Measurements from ENCODE around the gene PRDM7.
"Not testable (repeated sequence)": the region's sequence is repeated elsewhere in the genome, so short reads cannot be mapped to it uniquely, and the experiment has no call there.

The PRDM7 gene

DNA sequence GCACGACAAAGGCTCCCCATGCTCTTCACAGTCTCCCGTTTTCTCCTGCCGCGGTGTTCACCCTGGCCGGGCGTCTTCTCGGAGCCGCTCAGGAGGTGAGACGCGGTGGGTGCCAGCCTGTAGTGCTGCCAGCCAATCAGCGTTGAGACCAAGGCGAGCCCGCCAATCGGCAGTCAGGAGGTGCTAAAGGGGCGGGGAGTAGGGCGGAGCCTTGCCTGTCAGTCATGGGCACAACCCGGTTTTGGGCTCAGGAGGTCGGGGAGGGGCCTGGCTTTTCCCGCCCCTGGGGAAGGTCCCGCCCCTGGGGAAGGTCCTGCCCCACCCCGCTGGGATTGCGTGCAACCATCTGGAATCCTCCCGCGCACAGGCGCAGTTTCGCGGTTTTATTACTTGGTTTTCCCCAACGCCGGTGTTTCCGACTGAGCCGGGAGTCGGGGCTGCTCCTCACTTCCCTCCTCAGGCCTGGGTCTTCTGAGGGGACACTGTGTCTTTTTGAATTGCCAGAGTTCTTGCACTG is at the start of gene PRDM7:
Gene PRDM7 (minus strand): TSS at position 92 of the 517 bp plus-strand sequence. CDS start 1,421 bp downstream, outside the sequence.
- DNase-seq (ENCODE audit: extremely low read depth in 1 of 2, low read depth in 1 of 2): peak; percentile 85 to 92

DNA sequence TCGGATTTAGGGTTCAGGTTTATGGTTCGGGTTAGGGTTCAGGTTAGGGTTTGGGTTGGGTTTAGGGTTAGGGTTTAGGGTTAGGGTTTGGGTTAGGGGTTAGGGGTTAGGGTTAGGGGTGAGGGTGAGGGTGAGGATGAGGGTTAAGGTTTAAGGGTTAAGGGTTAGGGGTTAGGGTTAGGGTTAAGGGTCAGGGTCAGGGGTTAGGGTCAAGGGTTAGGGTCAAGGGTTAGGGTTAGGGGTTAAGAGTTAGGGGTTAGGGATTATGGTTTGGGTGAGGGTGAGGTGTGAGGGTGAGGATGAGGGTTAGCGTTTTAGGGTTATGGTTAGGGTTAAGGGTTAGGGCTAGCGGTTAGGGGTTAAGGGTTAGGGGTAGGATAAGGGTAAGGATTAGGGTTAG is 44.7 kb upstream of the PRDM7 start:
- not testable (repeated sequence) for DNase-seq (ENCODE audit: extremely low read depth in 1 of 2, low read depth in 1 of 2)

GRCh38 chr16:90107617-90108016 is 30.5 kb upstream of the PRDM7 start:
- not testable (repeated sequence) for DNase-seq (ENCODE audit: extremely low read depth in 1 of 2, low read depth in 1 of 2)

GRCh38 chr16:90107060-90107459 is 29.9 kb upstream of the PRDM7 start:
- DNase-seq (ENCODE audit: extremely low read depth in 1 of 2, low read depth in 1 of 2): not testable (repeated sequence)

- peak in 1 of 2 donors; percentile 44 for DNase-seq (ENCODE audit: extremely low read depth in 1 of 2, low read depth in 1 of 2)
These were observed 29.1 kb upstream of the PRDM7 start for GRCh38 chr16:90106271-90106670.

DNA sequence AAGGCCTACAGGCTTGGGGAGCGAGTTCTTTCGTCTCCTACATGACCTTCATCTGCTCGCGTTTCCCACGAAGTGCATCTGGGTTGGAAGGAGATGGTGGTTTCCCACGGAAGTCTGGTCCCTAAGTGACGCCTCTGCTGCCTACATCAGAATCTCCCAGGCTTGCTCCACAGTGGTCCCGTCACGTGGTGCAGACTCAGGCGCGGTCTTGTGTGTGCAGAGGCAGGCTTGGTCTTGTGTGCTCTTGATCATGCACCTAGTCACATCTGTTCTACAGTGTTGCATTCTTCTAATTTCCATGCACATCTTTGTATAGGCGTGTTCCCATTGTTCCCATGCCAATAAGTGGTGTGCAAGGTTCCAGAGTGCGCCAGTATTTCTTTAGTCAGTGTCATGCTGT is 27.6 kb upstream of the PRDM7 start:
- not testable (repeated sequence) for DNase-seq (ENCODE audit: extremely low read depth in 1 of 2, low read depth in 1 of 2)

DNA sequence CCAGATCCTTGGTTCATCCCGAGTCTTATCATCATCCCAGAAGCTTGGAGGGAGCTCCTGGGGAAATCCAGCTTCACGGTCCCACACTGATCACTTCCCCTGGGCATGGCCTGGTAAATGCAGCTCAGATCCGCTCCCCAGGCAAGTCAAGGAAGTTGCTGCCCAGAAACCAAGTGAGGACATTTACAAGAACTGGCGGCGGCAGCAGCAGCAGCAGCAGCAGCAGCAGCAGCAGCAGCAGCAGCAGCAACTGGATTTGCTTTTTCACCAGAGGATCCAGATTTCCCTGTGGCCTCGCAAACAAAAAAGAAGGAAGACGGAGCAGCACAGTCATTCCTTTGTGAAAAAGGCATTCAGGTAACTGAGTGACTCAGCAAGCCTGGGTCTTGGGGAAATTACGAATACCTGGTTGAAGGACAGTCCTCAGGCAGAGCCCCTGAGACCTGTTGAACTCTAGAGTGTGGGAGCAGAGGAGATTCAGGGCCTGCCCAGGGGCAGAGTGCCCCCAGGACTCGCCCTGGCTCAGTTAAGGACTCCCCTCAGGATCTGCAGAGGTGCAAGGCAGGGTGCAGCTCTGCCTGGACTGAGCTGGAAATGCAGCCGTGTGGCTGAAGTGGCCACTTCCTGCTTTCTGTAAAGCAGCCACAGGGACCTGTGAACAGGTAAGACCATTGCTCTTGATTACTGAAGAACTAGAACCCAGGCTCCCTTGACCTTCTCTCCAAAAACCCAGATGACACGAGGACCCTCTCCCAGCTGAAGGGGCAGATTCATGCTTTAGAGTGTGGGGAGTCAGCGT is 25.2 kb upstream of the PRDM7 start:
- DNase-seq (ENCODE audit: extremely low read depth in 1 of 2, low read depth in 1 of 2): not testable (repeated sequence)

- DNase-seq (ENCODE audit: extremely low read depth in 1 of 2, low read depth in 1 of 2): not testable (repeated sequence)
These were observed 24.2 kb upstream of the PRDM7 start for GRCh38 chr16:90101332-90101731.

DNA sequence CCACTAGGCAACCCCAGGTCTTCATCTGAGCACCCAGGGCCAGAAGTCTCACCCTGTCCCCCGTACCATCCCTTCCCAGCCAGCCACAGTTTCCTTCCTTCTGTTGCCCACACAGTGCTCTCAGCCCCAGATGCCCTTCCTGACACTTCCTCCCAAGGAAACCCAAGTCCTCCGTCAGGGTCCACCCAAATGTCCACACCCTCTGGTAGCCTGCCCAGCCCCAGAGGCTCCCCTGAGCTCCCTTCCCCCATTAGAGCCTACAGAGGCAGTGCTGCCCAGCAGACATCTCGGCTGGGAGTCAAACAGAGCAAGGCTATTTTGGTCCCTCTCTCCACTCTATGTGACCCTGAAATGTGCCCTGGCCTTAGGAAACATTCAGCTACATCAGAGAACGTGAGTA is 23.7 kb upstream of the PRDM7 start:
- not testable (repeated sequence) for DNase-seq (ENCODE audit: extremely low read depth in 1 of 2, low read depth in 1 of 2)

DNA sequence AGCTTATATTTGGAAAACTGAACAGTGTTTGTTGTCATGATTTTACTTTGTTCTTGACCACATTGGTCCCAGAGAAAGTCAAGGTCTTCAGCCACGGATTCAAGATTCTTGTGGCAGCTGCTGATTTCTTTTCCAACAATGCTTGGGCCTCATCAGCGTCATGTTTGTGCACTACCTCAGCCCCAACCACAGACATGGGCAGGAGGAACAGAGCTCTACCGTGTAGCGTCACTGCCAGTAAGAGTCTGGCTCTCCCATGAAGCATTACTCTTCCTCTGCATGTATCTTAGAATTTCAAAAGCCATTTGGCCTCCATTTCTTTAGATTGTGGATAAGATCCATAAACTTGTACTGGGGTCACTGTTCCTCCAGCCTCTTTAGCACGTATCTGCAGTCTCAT is 23.1 kb upstream of the PRDM7 start:
- not testable (repeated sequence) for DNase-seq (ENCODE audit: extremely low read depth in 1 of 2, low read depth in 1 of 2)

DNA sequence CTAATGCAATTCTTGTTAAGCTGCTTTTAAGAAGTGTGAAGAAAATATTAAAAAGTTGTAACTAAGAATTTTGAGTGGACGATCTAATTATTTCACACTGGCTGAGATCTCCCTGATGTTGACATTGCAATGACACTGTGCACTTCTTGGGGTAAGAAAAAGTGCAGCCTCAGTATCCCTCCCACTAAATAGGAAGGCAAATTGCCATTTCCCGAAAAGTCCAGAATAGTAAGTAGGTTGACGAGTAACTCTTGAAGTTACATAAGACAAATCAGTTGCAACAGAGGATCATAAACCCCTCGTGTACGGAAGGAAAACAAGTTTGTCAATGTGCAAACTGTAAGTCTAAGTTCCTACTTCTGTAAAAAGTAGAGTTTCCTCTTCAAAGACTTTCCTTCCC is 21.8 kb upstream of the PRDM7 start:
- not testable (repeated sequence) for DNase-seq (ENCODE audit: extremely low read depth in 1 of 2, low read depth in 1 of 2)

GRCh38 chr16:90097010-90097684 is 20.0 kb upstream of the PRDM7 start:
- not testable (repeated sequence) for DNase-seq (ENCODE audit: extremely low read depth in 1 of 2, low read depth in 1 of 2)

GRCh38 chr16:90094791-90095190 is 17.7 kb upstream of the PRDM7 start:
- not testable (repeated sequence) for DNase-seq (ENCODE audit: extremely low read depth in 1 of 2, low read depth in 1 of 2)

GRCh38 chr16:90094296-90094695 is 17.2 kb upstream of the PRDM7 start:
- DNase-seq (ENCODE audit: extremely low read depth in 1 of 2, low read depth in 1 of 2): not testable (repeated sequence)

DNA sequence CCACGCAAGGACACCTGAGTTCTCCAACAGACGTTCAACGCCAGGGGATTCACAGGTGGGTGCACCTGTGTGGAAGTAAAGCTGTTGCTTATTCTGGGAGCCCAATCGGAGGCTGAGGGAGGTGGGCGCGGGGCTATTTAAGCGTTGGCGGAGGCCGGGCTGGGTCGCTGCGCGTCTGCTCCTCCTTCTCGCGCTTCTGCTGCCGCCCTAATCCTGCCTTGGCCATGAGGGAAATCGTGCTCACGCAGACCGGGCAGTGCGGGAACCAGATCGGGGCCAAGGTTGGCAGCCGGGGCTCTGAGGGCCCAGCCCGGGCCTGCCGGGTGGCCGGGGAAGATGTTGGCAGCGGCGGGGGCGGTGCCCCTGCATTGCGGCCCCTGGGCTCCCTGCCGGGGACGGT is 16.7 kb upstream of the PRDM7 start:
- DNase-seq (ENCODE audit: extremely low read depth in 1 of 2, low read depth in 1 of 2): not testable (repeated sequence)

- DNase-seq (ENCODE audit: extremely low read depth in 1 of 2, low read depth in 1 of 2): not testable (repeated sequence)
These were observed 15.7 kb upstream of the PRDM7 start for GRCh38 chr16:90092781-90093180.

DNA sequence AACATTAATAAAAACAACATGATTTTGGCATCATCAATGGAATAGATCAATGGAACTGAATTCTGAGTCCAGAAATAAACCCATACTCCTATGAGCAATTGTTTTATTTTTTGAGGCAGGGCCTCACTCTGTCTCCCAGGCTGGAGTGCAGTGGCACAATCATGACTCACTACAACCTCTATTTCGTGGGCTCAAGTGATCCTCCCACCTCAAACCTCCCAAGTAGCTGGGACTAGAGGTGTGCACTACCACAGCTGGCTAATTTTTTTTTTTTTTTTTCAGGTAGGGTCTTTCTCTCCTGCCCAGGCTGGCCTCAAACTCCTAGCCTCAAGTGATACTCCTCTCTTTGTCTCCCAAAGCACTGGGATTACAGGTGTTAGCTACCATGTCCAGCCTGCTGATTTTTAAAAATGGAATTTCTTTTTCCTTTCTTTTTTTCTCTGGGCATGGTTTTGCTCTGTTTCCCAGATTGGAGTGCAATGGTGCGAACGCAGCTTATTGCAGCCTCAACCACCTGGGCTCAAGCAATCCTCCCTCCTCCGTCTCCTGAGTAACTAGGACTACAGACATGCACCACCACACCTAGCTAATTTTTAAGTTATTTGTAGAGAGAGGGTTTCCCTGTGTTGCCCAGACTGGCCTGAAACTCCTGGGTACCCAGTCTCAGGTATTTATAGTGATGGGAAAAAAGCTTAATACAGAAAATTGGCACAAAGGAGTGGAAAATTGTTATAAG is 7.3 kb upstream of the PRDM7 start:
- DNase-seq (ENCODE audit: extremely low read depth in 1 of 2, low read depth in 1 of 2): no peak

GRCh38 chr16:90083139-90083538 is 6.0 kb upstream of the PRDM7 start:
- DNase-seq (ENCODE audit: extremely low read depth in 1 of 2, low read depth in 1 of 2): no peak

- DNase-seq (ENCODE audit: extremely low read depth in 1 of 2, low read depth in 1 of 2): no peak
These were observed 4.5 kb upstream of the PRDM7 start for GRCh38 chr16:90081606-90081970.

- DNase-seq (ENCODE audit: extremely low read depth in 1 of 2, low read depth in 1 of 2): no peak
These were observed 1.4 kb upstream of the PRDM7 start for GRCh38 chr16:90078579-90078895.

All from activated CD8-positive, alpha-beta memory T cell treated with anti-CD3 and anti-CD28 coated beads for 1 hour (primary cell).